Right atrium auricular region (tissue), 2 donors: ENCODE data around the gene CHI3L2. TPM values are rescaled to one million over a fixed set of nuclear protein-coding genes. Genes with fewer than 3 reads are reported as not detected.

ENCODE experiments used
- DNase-seq: peaks from one replicate; pipeline ENCODE4 v3.0.0-alpha.2; 2019; ENCODE audit warnings: low spot score
- H3K27ac ChIP-seq, 2 donors: fragments of 200-600 bp; sonication (generic); 1 replicate in 1 of 2; 2 replicates in 1 of 2; pipeline ENCODE4 v1.5.1; 2016 to 2019
- H3K27me3 ChIP-seq, 2 donors: fragments of 200-600 bp; sonication (generic); one replicate each; pipeline versions ENCODE4 v1.5.1 to v1.6.0; 2017 to 2019
- H3K36me3 ChIP-seq: fragments of 200-600 bp; sonication (generic); one replicate; pipeline ENCODE4 v1.5.1; 2016
- H3K4me1 ChIP-seq, 2 donors: fragments of 200-600 bp; sonication (generic); one replicate each; pipeline versions ENCODE4 v1.5.1 to v1.6.0; 2017 to 2019
- H3K4me3 ChIP-seq, 2 donors: fragments of 200-600 bp; sonication (generic); 1 replicate in 1 of 2; 2 replicates in 1 of 2; pipeline ENCODE4 v1.5.1; 2017 to 2019; ENCODE audit warnings: mild to moderate bottlenecking in 1 of 2, moderate library complexity in 1 of 2
- H3K9me3 ChIP-seq, 2 donors: fragments of 200-600 bp; sonication (generic); one replicate each; pipeline ENCODE4 v1.5.1; 2019
- CTCF ChIP-seq, 2 donors: fragments of 200-600 bp; sonication (generic); IDR thresholded peaks; one replicate each; pipeline ENCODE4 v1.5.1; 2019; ENCODE audit warnings: antibody characterized with exemption in 2 of 2
- total RNA-seq, 2 donors: library from RNA; depleted of rRNA; stranded (reverse); fragments of >200 nt; gene quantifications; one replicate each; pipeline ENCODE4 v1.1.0, GENCODE V29; 2016

Gene CHI3L2
- total RNA-seq, 2 donors from 2014 or later: 0.52 to 9.9 TPM

- DNase-seq: peak; percentile 75
- peak overlapping the region; percentile 40 to 64 for H3K4me3 ChIP-seq
- no peaks in the 10 kb centered on the region for H3K9me3 ChIP-seq
- no peak for TF ChIP-seq CTCF (IDR thresholded peaks at IDR 0.05)
- H3K36me3 ChIP-seq: no peaks in the 10 kb centered on the region
- no peaks in the 10 kb centered on the region for H3K27me3 ChIP-seq
- peak overlapping the region; percentile 29 to 61 for H3K27ac ChIP-seq
- peaks cover 0 to 13% of the 10 kb centered on the region in 2 donors for H3K4me1 ChIP-seq
Observed at GRCh38 chr1:111203681-111204200, 23.8 kb upstream of the CHI3L2 start.

- H3K4me3 ChIP-seq: peak overlapping the region; percentile 40 to 64
- TF ChIP-seq CTCF (IDR thresholded peaks at IDR 0.05): no peak
- peak overlapping the region; percentile 29 to 61 for H3K27ac ChIP-seq
- H3K4me1 ChIP-seq: peaks cover 0 to 13% of the 10 kb centered on the region in 2 donors
- no peaks in the 10 kb centered on the region for H3K9me3 ChIP-seq
- peak; percentile 59 for DNase-seq
- H3K36me3 ChIP-seq: no peaks in the 10 kb centered on the region
- no peaks in the 10 kb centered on the region for H3K27me3 ChIP-seq
Observed at GRCh38 chr1:111204201-111204982, 23.1 kb upstream of the CHI3L2 start.

- H3K4me3 ChIP-seq: no peak overlapping the region
- peak; percentile 30 for DNase-seq
- TF ChIP-seq CTCF (IDR thresholded peaks at IDR 0.05): no peak
- H3K27ac ChIP-seq: no peak overlapping the region
- no peaks in the 10 kb centered on the region for H3K27me3 ChIP-seq
- H3K9me3 ChIP-seq: no peaks in the 10 kb centered on the region
- H3K36me3 ChIP-seq: no peaks in the 10 kb centered on the region
- peaks cover 0 to 13% of the 10 kb centered on the region in 2 donors for H3K4me1 ChIP-seq
Observed at GRCh38 chr1:111204983-111205713, 22.4 kb upstream of the CHI3L2 start.

- no peak for TF ChIP-seq CTCF (IDR thresholded peaks at IDR 0.05)
- no peak overlapping the region for H3K4me3 ChIP-seq
- H3K9me3 ChIP-seq: no peaks in the 10 kb centered on the region
- H3K4me1 ChIP-seq: peaks cover 0 to 13% of the 10 kb centered on the region in 2 donors
- DNase-seq: no peak
- no peaks in the 10 kb centered on the region for H3K36me3 ChIP-seq
- H3K27ac ChIP-seq: no peak overlapping the region
- H3K27me3 ChIP-seq: no peaks in the 10 kb centered on the region
Observed at GRCh38 chr1:111205714-111206050, 21.8 kb upstream of the CHI3L2 start.

GRCh38 chr1:111208921-111209320 lies 18.6 kb upstream of the CHI3L2 start:
- H3K4me3 ChIP-seq: no peak overlapping the region
- H3K27ac ChIP-seq: no peak overlapping the region
- DNase-seq: peak; percentile 30
- no peaks in the 10 kb centered on the region for H3K9me3 ChIP-seq
- TF ChIP-seq CTCF (IDR thresholded peaks at IDR 0.05): no peak
- peaks cover 0 to 7% of the 10 kb centered on the region in 2 donors for H3K4me1 ChIP-seq
- H3K36me3 ChIP-seq: no peaks in the 10 kb centered on the region
- no peaks in the 10 kb centered on the region for H3K27me3 ChIP-seq
